Ascending aorta (tissue), 2 donors: ENCODE results near the gene PHLDA1. TPM values are rescaled to one million over a fixed set of nuclear protein-coding genes. Genes with fewer than 3 reads are reported as not detected.

Experiments
- DNase-seq, 2 donors: peaks; one replicate each; pipeline ENCODE4 v3.0.0-alpha.2; 2019; ENCODE audit warnings: low spot score in 2 of 2
- H3K27ac ChIP-seq, 2 donors: fragments of 200-600 bp; sonication (generic); one replicate each; pipeline ENCODE4 v1.5.1; 2016 to 2017; ENCODE audit warnings: mild to moderate bottlenecking in 1 of 2
- H3K27me3 ChIP-seq: fragments of 200-600 bp; sonication (generic); one replicate; pipeline ENCODE4 v1.5.1; 2017
- H3K36me3 ChIP-seq, 2 donors: fragments of 200-600 bp; sonication (generic); one replicate each; pipeline ENCODE4 v1.5.1; 2016
- H3K4me1 ChIP-seq, 2 donors: fragments of 200-600 bp; sonication (generic); one replicate each; pipeline ENCODE4 v1.5.1; 2016 to 2017; ENCODE audit warnings: mild to moderate bottlenecking in 1 of 2
- H3K4me3 ChIP-seq, 2 donors: fragments of 200-600 bp; sonication (generic); one replicate each; pipeline ENCODE4 v1.5.1; 2016 to 2017; ENCODE audit warnings: mild to moderate bottlenecking in 1 of 2
- H3K9me3 ChIP-seq, 2 donors: fragments of 200-600 bp; sonication (generic); one replicate each; pipeline ENCODE4 v1.5.1; 2016
- intact Hi-C: fragments of 100-400 bp; cut with DNase I; formaldehyde crosslinking; loops from one replicate; pipeline ENCODE4 v1.15.1; 2023
- total RNA-seq: library from RNA; depleted of rRNA; stranded (reverse); fragments of >200 nt; gene quantifications from one replicate; pipeline ENCODE4 v1.1.0, GENCODE V29; 2016
- TF ChIP-seq, protein P1 (sequence below), 3 experiments: fragments of 200-600 bp in 2 of 3; fragments of 450-650 bp in 1 of 3; sonication (generic) in 2 of 3; IDR thresholded peaks; one replicate each; pipeline ENCODE4 v1.5.1; 2016 to 2019; ENCODE audit warnings: antibody characterized with exemption in 3 of 3, mild to moderate bottlenecking in 1 of 3, moderate library complexity in 1 of 3

Gene PHLDA1
- total RNA-seq, 1 donor from 2014 or later = 11.8 TPM

DNA sequence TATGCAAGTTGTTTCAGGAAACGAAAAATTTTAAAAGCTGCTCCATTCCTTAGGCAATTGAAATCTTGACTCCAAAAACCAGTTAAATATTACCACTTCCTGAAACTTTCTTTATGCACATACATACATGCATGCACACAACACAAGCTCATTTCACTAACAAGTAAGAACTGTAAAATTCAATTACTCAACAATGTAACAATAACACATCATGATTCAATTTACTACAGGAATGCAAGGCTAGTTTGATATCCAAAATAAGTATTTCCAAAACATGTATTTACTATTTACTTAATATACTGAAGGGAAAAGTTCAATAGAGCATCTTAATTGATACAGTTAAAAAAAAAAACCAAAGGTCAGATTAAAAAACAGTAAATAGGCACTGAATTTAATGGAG lies 33.3 kb upstream of the PHLDA1 start:
- intact Hi-C loops = no loop called here
- H3K36me3 ChIP-seq = peaks cover 17 to 46% of the 10 kb centered on the region in 2 donors
- no peak for DNase-seq
- no peak overlapping the region for H3K4me3 ChIP-seq
- peaks cover 0 to 17% of the 10 kb centered on the region in 2 donors for H3K9me3 ChIP-seq
- no peaks in the 10 kb centered on the region for H3K4me1 ChIP-seq
- no peak overlapping the region for H3K27ac ChIP-seq
- TF ChIP-seq, protein P1, sequence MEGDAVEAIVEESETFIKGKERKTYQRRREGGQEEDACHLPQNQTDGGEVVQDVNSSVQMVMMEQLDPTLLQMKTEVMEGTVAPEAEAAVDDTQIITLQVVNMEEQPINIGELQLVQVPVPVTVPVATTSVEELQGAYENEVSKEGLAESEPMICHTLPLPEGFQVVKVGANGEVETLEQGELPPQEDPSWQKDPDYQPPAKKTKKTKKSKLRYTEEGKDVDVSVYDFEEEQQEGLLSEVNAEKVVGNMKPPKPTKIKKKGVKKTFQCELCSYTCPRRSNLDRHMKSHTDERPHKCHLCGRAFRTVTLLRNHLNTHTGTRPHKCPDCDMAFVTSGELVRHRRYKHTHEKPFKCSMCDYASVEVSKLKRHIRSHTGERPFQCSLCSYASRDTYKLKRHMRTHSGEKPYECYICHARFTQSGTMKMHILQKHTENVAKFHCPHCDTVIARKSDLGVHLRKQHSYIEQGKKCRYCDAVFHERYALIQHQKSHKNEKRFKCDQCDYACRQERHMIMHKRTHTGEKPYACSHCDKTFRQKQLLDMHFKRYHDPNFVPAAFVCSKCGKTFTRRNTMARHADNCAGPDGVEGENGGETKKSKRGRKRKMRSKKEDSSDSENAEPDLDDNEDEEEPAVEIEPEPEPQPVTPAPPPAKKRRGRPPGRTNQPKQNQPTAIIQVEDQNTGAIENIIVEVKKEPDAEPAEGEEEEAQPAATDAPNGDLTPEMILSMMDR (IDR thresholded peaks at IDR 0.05) = no peak
- H3K27me3 ChIP-seq = no peaks in the 10 kb centered on the region

DNA sequence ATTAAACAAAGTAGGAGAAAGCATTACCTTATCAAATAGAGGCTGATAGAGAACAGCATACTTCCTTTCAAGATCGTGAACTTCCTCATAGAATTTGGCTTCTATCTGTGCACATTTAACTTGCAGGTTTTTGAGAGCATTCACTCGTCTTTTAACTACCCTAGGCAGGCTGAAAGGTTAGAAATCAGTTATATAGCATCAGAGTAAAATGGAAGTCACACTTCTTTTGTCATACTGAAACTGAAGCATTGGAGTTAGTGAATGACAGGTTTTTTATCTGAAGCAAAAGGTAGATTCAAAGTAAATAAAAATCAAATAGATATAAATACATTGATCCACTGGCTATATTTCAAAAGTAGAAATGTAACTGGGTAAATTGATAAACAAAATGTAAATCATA lies 28.5 kb upstream of the PHLDA1 start:
- Histone ChIP-seq H3K9me3 (peaks cover 0 to 6% of the 10 kb centered on the region in 2 donors), H3K27ac (no peak overlapping the region), H3K4me3 (no peak overlapping the region), H3K27me3 (no peaks in the 10 kb centered on the region), H3K36me3 (peaks cover 18 to 65% of the 10 kb centered on the region in 2 donors), H3K4me1 (no peaks in the 10 kb centered on the region)
- TF ChIP-seq, protein P1 (IDR thresholded peaks at IDR 0.05) = no peak
- DNase-seq = no peak
- intact Hi-C loops = no loop called here

DNA sequence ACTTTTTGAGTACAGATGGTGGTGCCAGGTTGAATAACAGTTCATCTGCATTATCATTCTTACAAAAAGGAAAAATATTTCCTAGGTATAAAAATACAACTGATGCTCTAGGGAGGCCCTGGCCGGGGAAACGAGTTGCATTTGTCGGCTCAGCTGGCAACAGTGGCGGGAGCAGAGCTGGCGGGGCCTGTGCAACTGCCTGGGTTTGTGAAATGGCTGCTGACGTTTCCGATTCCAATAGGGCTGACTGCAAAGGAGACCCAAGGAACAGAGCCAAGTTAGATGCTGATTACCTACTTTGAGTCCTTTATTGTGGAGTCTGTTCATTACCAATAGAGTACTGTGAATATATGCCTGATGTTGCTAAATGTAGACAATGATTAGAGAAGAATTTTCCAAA lies 25.8 kb upstream of the PHLDA1 start:
- no peak overlapping the region for H3K4me3 ChIP-seq
- peaks cover 37 to 69% of the 10 kb centered on the region in 2 donors for H3K36me3 ChIP-seq
- TF ChIP-seq, protein P1 (IDR thresholded peaks at IDR 0.05) = no peak
- no peak overlapping the region for H3K27ac ChIP-seq
- no peaks in the 10 kb centered on the region for H3K4me1 ChIP-seq
- no peaks in the 10 kb centered on the region for H3K27me3 ChIP-seq
- intact Hi-C loops = no loop called here
- DNase-seq = no peak
- H3K9me3 ChIP-seq = no peaks in the 10 kb centered on the region

DNA sequence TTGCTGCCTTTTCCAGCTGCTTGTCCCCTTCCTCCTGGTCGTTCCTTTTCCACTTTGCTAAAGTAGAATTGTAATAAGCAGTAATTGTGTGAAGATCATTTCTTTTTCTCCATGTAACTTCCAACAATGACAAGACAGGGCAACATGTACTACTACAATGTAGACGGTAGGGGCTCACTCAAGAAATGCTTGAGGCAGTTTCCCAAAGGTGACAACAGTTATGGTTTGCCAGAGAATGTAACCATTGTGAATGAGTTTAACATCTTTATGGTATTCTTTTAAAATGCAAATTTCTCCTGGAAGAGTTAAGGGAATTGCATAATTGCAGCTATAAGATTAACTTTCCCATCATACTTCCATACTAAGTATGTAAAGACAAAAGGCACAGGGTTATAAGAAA lies 23.8 kb upstream of the PHLDA1 start:
- TF ChIP-seq, protein P1 (IDR thresholded peaks at IDR 0.05) = no peak
- Histone ChIP-seq H3K36me3 (peaks cover 42 to 78% of the 10 kb centered on the region in 2 donors), H3K4me1 (no peaks in the 10 kb centered on the region), H3K4me3 (no peak overlapping the region), H3K27ac (no peak overlapping the region), H3K27me3 (no peaks in the 10 kb centered on the region), H3K9me3 (no peaks in the 10 kb centered on the region)
- DNase-seq = no peak
- intact Hi-C loops = no loop called here

DNA sequence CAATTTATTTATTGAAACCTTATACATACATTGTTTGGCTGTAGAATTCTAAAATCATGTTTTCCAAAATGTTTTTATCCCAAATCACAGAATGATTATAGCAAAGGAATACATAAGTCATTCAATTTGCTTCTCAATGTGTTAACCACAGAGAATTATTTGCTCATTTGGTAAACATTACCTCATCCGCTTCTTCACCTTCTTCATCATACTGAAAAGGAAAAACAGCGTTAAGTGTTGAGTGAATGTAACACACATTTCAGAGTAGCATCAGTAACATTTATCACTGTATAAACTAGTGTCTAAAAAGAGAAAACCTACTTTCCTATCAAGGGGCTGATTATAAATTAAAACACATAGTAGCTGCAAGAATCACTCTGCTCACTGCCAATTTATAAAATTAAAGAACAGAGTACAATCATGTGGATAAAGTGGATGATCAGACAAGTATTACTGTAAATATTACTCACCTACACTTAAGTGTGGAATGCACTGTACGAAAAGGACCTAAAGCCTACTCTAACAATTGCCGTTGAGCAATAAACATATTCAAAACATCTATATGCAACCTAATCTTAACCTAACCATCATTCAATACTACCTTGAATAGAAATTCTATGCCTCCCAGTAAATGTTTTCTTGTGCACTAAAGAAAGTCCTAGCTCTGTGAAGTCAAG lies 18.1 kb upstream of the PHLDA1 start:
- TF ChIP-seq, protein P1 (IDR thresholded peaks at IDR 0.05) = no peak
- Histone ChIP-seq H3K9me3 (no peaks in the 10 kb centered on the region), H3K27ac (no peak overlapping the region), H3K4me1 (no peaks in the 10 kb centered on the region), H3K36me3 (peaks cover 49 to 54% of the 10 kb centered on the region in 2 donors), H3K27me3 (no peaks in the 10 kb centered on the region), H3K4me3 (no peak overlapping the region)
- intact Hi-C loops = no loop called here
- DNase-seq = no peak
